GM04503 (cell line): ENCODE data around the gene FAHD2A.
A peak's percentile ranks its signal among the peaks of the same experiment; 100 is the strongest.
"Not testable (repeated sequence)": the region's sequence is repeated elsewhere in the genome, so short reads cannot be mapped to it uniquely, and the experiment has no call there.

Source experiments
- DNase-seq: peaks from one replicate; pipeline ENCODE4 v3.0.0-alpha.2; 2012; ENCODE audit warnings: low read depth

FAHD2A gene

GRCh38 chr2:95390881-95391321, 11.6 kb upstream of the FAHD2A start:
- DNase-seq, result no peak

DNA sequence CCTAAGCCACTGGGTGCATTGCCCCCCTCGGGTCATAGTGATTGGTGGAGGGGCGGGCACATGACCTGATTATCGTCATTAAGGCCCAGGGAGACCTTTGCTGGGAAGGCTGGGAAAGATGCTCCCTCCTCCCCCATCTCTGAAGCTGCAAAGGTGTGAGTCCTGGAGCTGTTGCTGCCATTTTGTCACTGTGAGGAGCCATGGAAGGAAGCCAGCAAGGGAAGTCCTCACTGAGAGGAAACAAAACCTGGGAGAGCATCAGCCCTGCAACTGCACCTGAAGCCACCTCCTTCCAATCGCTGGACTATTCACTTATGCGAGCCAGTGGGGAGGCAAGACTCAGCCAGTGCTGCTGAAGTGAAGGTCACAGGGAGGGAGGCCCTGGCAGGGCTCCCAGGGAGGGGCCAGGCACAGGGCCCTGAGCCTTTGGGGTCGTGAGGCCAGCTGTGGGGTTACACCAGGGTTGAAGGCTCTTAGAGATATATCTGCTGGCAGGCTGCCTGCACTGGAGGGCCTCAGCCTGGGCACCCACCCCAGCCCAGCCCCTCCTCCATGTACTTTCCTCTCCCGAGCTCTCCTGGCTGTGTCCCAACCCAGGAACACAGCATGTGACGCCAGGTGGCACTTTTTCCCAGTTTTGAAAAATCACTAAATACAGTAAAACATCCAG, 10.7 kb upstream of the FAHD2A start:
- no peak for DNase-seq

GRCh38 chr2:95392320-95392719, 10.2 kb upstream of the FAHD2A start:
- no peak for DNase-seq

DNA sequence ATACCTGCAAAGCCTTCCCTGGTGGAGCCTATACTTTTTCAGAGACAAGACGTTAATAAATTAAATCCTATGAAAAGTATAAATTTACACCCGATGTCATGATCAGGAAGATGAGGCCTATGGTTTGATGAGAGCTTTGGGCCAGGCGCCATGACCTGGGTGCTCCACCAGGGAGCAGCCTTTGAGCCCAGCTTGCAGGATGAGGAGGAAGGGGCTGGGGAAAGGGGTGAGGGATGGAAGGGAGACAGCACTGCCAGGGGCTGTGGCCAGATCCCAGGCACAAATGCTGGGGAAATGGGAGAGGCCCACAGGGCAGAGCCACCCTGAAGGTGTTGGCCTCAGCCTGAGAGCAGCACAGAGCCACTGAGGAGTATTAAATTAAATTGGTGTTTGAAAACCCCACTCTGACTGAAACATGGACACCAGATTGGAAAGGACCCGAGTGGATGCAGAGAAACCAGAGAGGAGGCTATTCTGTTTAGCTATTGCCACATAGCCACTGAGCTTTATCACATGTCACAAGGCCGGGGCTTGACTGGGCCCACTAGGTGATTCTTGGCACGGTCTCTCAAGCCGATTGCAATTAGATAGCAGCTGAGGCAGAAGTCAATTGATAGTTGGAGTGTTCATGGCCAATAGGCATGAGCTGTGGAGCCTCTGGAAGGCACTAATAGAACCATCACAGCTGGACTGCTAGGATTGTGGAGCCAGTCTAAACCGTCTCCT, 9.6 kb upstream of the FAHD2A start:
- no peak for DNase-seq

DNA sequence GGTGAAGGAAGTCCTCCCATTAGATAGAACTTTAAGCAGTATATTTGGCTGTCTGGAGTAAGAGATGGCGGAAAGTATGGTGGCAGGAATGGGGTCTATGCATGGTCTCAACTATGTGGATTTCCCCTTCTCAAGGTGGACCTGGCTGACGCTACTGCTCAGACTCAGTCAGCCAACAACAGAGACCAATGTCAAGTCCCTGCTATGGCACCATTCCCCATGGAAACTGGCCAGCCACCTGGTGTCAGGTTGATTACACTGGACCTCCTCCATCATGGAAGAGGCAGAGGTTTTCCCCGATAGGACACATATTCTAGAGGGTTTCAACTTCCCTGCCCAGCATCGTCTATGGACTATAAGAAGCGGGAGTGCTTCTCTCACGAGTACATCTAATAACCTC, 8.6 kb upstream of the FAHD2A start:
- DNase-seq, result no peak

- DNase-seq, result no peak
Observed at GRCh38 chr2:95399061-95399460, 3.4 kb upstream of the FAHD2A start.

- DNase-seq, result no peak
Observed at GRCh38 chr2:95401480-95401879, 1.0 kb upstream of the FAHD2A start.

DNA sequence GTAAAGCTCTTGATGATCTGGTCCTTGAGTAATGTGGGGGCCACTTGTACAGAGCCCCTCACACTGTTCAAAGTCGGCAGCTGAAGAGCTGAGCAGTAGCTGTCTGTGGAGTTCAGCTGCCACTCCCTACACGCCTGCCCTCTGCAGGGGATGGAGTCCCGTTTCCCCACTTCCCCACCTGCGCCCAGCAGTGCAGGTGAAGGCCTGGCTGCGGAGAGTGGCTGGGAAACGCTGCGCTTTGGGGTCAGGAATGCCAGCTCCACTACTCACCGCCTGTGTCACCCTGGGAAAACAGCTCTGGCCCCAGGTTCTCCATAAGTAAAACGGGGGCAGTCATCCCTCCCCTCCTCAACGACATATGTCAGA, 521 bp upstream of the FAHD2A start:
- DNase-seq, result not testable (repeated sequence)

- not testable (repeated sequence) for DNase-seq
Observed at GRCh38 chr2:95403204-95403721, 755 bp downstream of the FAHD2A start.

DNA sequence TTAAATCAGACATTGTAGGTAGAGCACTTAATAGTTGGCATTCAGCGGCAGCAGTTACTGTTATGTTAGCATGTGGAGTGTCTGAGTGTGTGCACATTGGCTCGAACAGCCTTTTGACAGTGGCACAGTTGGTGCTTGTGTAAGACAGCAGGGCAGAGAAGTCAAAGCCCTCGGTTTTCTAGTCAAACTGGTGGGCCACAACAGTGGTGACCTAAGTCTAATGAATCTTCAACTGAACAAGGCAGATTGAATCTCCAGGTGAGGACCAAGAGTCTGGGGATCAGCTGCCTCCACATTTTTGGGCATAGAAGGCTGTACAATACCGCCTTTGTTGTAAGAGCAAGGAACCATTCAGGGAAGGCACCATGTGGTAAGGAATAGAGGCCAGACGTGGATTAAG, 1.3 kb downstream of the FAHD2A start:
- not testable (repeated sequence) for DNase-seq

DNA sequence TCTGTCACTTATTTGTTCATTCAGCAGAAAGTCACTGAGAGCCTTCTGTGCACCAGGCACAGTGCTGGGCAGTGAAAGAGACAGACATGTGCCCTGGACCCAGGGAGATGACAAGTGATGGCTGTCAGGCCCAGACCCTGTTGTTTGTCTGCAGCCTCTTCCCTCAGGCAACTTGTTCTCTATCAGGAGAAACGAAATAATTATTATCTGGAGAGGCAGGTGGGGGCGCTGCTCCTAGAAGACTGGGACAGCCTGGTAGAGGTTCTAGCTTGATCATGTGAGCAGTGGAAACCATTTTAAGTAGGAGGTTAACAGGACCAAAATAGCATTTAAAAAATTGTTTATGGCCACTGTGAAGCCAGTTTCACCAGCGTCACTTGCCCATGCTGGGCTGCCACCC, 2.2 kb downstream of the FAHD2A start:
- DNase-seq, result not testable (repeated sequence)

- not testable (repeated sequence) for DNase-seq
Observed at GRCh38 chr2:95411239-95411638, 8.7 kb downstream of the FAHD2A start.

- not testable (repeated sequence) for DNase-seq
Observed at GRCh38 chr2:95414015-95414594, 11.6 kb downstream of the FAHD2A start.

DNA sequence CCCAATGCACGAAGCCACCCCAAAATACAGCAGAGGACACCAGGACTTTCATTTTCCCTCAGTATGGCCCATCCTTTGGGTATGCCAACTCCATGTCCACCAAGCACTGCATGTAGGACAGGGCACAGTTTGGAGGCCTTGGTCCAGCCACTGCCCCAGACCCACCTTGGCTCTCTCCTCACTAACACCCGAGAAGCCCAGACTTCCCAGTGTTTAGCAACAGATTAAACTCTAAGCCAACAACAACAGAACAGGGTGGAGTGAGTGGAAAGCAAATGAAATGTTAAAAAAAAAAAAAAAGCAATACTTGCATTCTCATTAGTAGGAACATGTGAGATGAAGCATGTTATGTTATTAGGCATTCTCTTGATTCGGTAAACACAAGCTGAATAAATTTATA, 12.6 kb downstream of the FAHD2A start:
- not testable (repeated sequence) for DNase-seq

GRCh38 chr2:95415561-95415960, 13.1 kb downstream of the FAHD2A start:
- DNase-seq, result not testable (repeated sequence)

- DNase-seq, result not testable (repeated sequence)
Observed at GRCh38 chr2:95427196-95427867, 24.8 kb downstream of the FAHD2A start.

GRCh38 chr2:95429748-95430467, 27.4 kb downstream of the FAHD2A start:
- DNase-seq, result not testable (repeated sequence)

DNA sequence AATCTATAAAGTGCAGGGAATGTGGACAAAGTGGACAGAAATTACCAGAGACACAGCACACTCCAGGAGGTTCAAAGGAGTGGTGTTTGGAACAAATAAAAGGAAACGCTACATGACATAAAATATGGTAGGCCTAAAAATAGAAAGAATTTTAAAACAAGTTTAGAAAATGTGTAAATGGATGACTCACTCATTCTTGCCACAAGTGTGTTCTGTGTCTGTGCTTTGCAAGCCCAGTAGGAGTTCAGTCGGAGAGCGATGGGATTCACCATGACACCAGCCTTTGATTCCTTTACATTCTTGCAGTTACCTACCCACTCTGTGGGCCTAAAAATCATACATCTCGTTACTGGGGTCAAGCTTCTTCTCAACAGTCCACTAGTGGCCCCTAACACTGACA, 30.9 kb downstream of the FAHD2A start:
- not testable (repeated sequence) for DNase-seq

DNA sequence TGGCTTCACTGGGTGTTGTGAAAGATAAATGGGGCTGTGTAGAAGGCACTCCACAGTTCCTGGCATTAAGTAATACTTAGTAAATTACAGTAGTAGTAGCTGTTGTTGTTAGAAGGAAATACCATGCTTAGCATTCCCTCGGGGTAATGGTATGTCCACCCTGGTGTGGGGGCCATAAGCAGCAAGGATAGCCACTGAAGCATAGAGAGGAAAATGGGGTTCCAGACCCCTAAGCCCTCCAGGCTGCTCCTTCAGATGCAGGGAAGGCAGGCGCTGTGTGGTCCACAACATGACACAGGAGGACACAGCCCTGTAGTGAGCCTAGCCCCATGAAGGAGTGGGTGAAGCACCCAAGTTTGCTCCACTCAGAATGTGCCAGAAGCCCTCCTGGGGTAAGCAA, 31.5 kb downstream of the FAHD2A start:
- not testable (repeated sequence) for DNase-seq

GRCh38 chr2:95434507-95435076, 32.1 kb downstream of the FAHD2A start:
- peak; percentile 50 for DNase-seq

- not testable (repeated sequence) for DNase-seq
Observed at GRCh38 chr2:95435162-95435871, 32.8 kb downstream of the FAHD2A start.
